GM12878 (cell line): ENCODE measurements around the gene CHTOP. TPM values are rescaled to one million over a fixed set of nuclear protein-coding genes. Genes with fewer than 3 reads are reported as not detected.
"Not testable (repeated sequence)": the region's sequence is repeated elsewhere in the genome, so short reads cannot be mapped to it uniquely, and the experiment has no call there.

Source experiments
- ATAC-seq: fragments of 200-7000 bp; cut with Tn5 transposase; 3 replicates; pipeline ENCODE4 v1.9.1; 2020; ENCODE audit warnings: mild to moderate bottlenecking, moderate library complexity
- BruUV-seq: library from RNA; stranded (reverse); fragments of 400-500 nt; replicated peaks from 2 replicates; lab custom pipeline; 2021; lab: Mats Ljungman, UMichigan
- CTCF ChIA-PET: fragments of 300-600 bp; sonication (Branson Sonifier 250); formaldehyde crosslinking; extraction: SDS; loops from one replicate; lab custom pipeline; 2021; ENCODE audit warnings: inconsistent platforms; lab: Yijun Ruan, JAX
- POLR2A ChIA-PET: fragments of 350-600 bp; formaldehyde crosslinking; extraction: SDS; loops from one replicate; lab custom pipeline; 2021; ENCODE audit warnings: inconsistent platforms; lab: Charles Lee
- RAD21 ChIA-PET: fragments of 300-600 bp; sonication (Branson Sonifier 250); formaldehyde crosslinking; loops from one replicate; lab custom pipeline; 2023; ENCODE audit warnings: antibody characterized with exemption; ENCODE audit not compliant: unreplicated experiment; lab: Charles Lee
- SMC1A ChIA-PET: fragments of 300-600 bp; sonication (Branson Sonifier 250); formaldehyde crosslinking; loops from one replicate; lab custom pipeline; 2023; ENCODE audit not compliant: unreplicated experiment, uncharacterized antibody; lab: Charles Lee
- DNase-seq: peaks from one replicate; pipeline ENCODE4 v3.0.0-alpha.2; 2011; ENCODE audit warnings: low read depth, low spot score
- FAIRE-seq: peaks from 3 replicates; lab custom pipeline; 2011; peaks lifted over from hg19 to GRCh38; lab: Jason Lieb, UNC
- H2AFZ ChIP-seq: 2 replicates; pipeline ENCODE4 v1.6.0; 2011; ENCODE audit warnings: low read depth, low read length, control low read depth; ENCODE audit not compliant: control insufficient read depth
- H3K27ac ChIP-seq: 2 replicates; pipeline ENCODE4 v1.5.1; 2011; ENCODE audit warnings: control low read depth; ENCODE audit not compliant: control insufficient read depth, insufficient read depth
- H3K27me3 ChIP-seq, 2 experiments: replicated peaks in 1 of 2; 2 replicates each; pipeline versions ENCODE4 v1.6.0 to v1.6.1; 2011; ENCODE audit warnings: low read length in 1 of 2; ENCODE audit not compliant: control insufficient read depth in 2 of 2, insufficient read depth in 2 of 2
- H3K36me3 ChIP-seq, 2 experiments: 2 replicates each; pipeline ENCODE4 v1.5.1; 2011; ENCODE audit warnings: low read length in 1 of 2; ENCODE audit not compliant: control insufficient read depth in 2 of 2, insufficient read depth in 2 of 2
- H3K4me1 ChIP-seq: 2 replicates; pipeline ENCODE4 v1.6.1; 2011; ENCODE audit warnings: mild to moderate bottlenecking, low read length, moderate library complexity, mixed read lengths; ENCODE audit not compliant: control insufficient read depth, insufficient read depth
- H3K4me2 ChIP-seq: 2 replicates; pipeline ENCODE4 v1.6.0; 2011; ENCODE audit warnings: control low read depth; ENCODE audit not compliant: control insufficient read depth, insufficient read depth
- H3K4me3 ChIP-seq: fragments of 200-600 bp; sonication (generic); 2 replicates; pipeline ENCODE4 v1.5.1; 2016
- H3K79me2 ChIP-seq: 2 replicates; pipeline ENCODE4 v1.6.0; 2011; ENCODE audit warnings: low read length; ENCODE audit not compliant: control insufficient read depth, insufficient read depth
- H3K9ac ChIP-seq: 2 replicates; pipeline ENCODE4 v1.8.0; 2011; ENCODE audit warnings: low read length, control low read depth, mixed read lengths; ENCODE audit not compliant: control insufficient read depth, insufficient read depth
- H3K9me3 ChIP-seq: replicated peaks from 3 replicates; pipeline ENCODE4 v1.5.1; 2011; ENCODE audit warnings: mild to moderate bottlenecking, low read length; ENCODE audit not compliant: control insufficient read depth, insufficient read depth
- H4K20me1 ChIP-seq: 2 replicates; pipeline ENCODE4 v1.6.0; 2011; ENCODE audit not compliant: control insufficient read depth, insufficient read depth
- EED ChIP-seq: sonication (generic); IDR thresholded peaks from 2 replicates; pipeline ENCODE4 v1.6.1; 2016; ENCODE audit warnings: antibody characterized with exemption, low read depth
- HDAC2 ChIP-seq: fragments of 200-600 bp; sonication (generic); IDR thresholded peaks from 2 replicates; pipeline ENCODE4 v1.6.1; 2017
- MEF2B ChIP-seq: fragments of 450-650 bp; IDR thresholded peaks from 2 replicates; pipeline ENCODE4 v1.6.1; 2018; ENCODE audit warnings: mild to moderate bottlenecking, moderate library complexity; ENCODE audit not compliant: partially characterized antibody, poor library complexity, severe bottlenecking
- MTA2 ChIP-seq: fragments of 450-650 bp; IDR thresholded peaks from 2 replicates; pipeline ENCODE4 v1.6.1; 2016; ENCODE audit warnings: low read depth, mild to moderate bottlenecking, moderate library complexity
- NBN ChIP-seq: fragments of 450-650 bp; IDR thresholded peaks from 2 replicates; pipeline ENCODE4 v1.6.1; 2016
- NKRF ChIP-seq: fragments of 450-650 bp; conservative IDR thresholded peaks from 2 replicates; pipeline ENCODE4 v1.6.1; 2017; ENCODE audit warnings: mild to moderate bottlenecking, moderate library complexity
- RUNX3 ChIP-seq: IDR thresholded peaks from 2 replicates; pipeline ENCODE4 v1.6.1; 2012; ENCODE audit warnings: low read length, inconsistent platforms
- YY1 ChIP-seq: IDR thresholded peaks from 2 replicates; pipeline ENCODE4 v1.6.1; 2011; ENCODE audit warnings: low read depth, mild to moderate bottlenecking, low read length
- ZNF217 ChIP-seq: fragments of 450-650 bp; IDR thresholded peaks from 2 replicates; pipeline ENCODE4 v1.6.1; 2017; ENCODE audit warnings: antibody characterized with exemption, mild to moderate bottlenecking
- ZNF24 ChIP-seq: fragments of 450-650 bp; IDR thresholded peaks from 2 replicates; pipeline ENCODE4 v1.6.1; 2017; ENCODE audit warnings: antibody characterized with exemption, mild to moderate bottlenecking
- WGBS: methylation state at CpG from one replicate; pipeline ENCODE4 v1.1.6; 2016; ENCODE audit warnings: low lambda C conversion rate; ENCODE audit not compliant: insufficient replicate concordance, insufficient coverage; ENCODE audit errors: missing lambda C conversion rate; 5-methylcytosine and 5-hydroxymethylcytosine counted together
- in situ Hi-C: fragments of 300-500 bp; cut with MboI; formaldehyde crosslinking; loops from 9 replicates; pipeline ENCODE4 v1.14.3; 2018; ENCODE audit warnings: mixed read lengths
- intact Hi-C: fragments of 100-400 bp; cut with micrococcal nuclease; formaldehyde crosslinking; loops from one replicate; pipeline ENCODE4 v1.14.2; 2022; ENCODE audit not compliant: unreplicated experiment
- polyA plus RNA-seq, 11 experiments: library from polyadenylated mRNA; depleted of rRNA in 4 of 11; unstranded in 6 of 11; stranded (reverse) in 5 of 11; fragments of >200 nt; fragmentation: Nextera tagmentation in 4 of 11; fragmentation: Illumina TruSeq in 1 of 11; extraction: Ambion mirVana in 4 of 11; extraction: Trizol in 1 of 11; gene quantifications; 1 replicate in 1 of 11; 2 replicates in 10 of 11; pipeline versions ENCODE4 v1.2.1 to v1.2.3, GENCODE V29; 2011 to 2016; ENCODE audit warnings: inconsistent platforms in 2 of 11, missing spikeins in 2 of 11, low read depth in 1 of 11
- total RNA-seq, 4 experiments: library from RNA; depleted of rRNA in 3 of 4; stranded (reverse); fragments of >200 nt in 3 of 4; fragmentation: Illumina TruSeq in 1 of 4; extraction: Trizol in 1 of 4; gene quantifications; 2 replicates each; pipeline versions ENCODE4 v1.2.1 to v1.2.3, GENCODE V29; 2013 to 2021

Gene CHTOP
- total and polyA plus RNA-seq, 10 of the 15 experiments (the other 5 are each of a cell fraction or from before 2014, with no cell fraction given): 8.4 to 93.8 (median 52.3) TPM

GRCh38 chr1:153671628-153672353, 37.9 kb downstream of the CHTOP start:
- peak overlapping the region; percentile 55 for H3K27ac ChIP-seq
- ChIA-PET POLR2A (interaction anchor here (0.6 to 1.5 kb wide), 10 partner anchors 38 to 313 kb away, joined by 3 to 6 read pairs (median 4); partner anchors contain the start of gene CHTOP), SMC1A (interaction anchor here (0.6 to 2.1 kb wide), 21 partner anchors 35 to 318 kb away, joined by 3 to 11 read pairs (median 4); partner anchors contain the start of genes CHTOP, RAB13, S100A1 and S100A13), CTCF (interaction anchor here (0.6 to 7.5 kb wide), 22 partner anchors 13 to 510 kb away, joined by 3 to 43 read pairs (median 4); partner anchors contain the start of genes CHTOP, JTB, RAB13 and SNAPIN), RAD21 (interaction anchor here (0.6 to 3.6 kb wide), 16 partner anchors 29 to 315 kb away, joined by 3 to 14 read pairs (median 4); partner anchors contain the start of genes INTS3, JTB and RAB13)
- H3K4me3 ChIP-seq: peak overlapping the region; percentile 67
- H3K79me2 ChIP-seq: peaks cover 24% of the 10 kb centered on the region
- H3K27me3 ChIP-seq, in situ Hi-C loops, H3K4me1 ChIP-seq, FAIRE-seq, H3K9me3 ChIP-seq, BruUV-seq, H4K20me1 ChIP-seq: not testable (repeated sequence)
- TF ChIP-seq NBN: peak; percentile 67
- TF ChIP-seq YY1: peak; percentile 41; the same call in 1 of the 2 replicates
- TF ChIP-seq ZNF24: peak; percentile 45
- TF ChIP-seq MEF2B: peak; percentile 12
- 0 out of 2 replicates have a peak, but pooled peaks have one; percentile 18 for TF ChIP-seq HDAC2
- TF ChIP-seq RUNX3: peak; percentile 46; the same call in 1 of the 2 replicates
- TF ChIP-seq MTA2: 0 out of 2 replicates have a peak, but pooled peaks have one; percentile 11
- TF ChIP-seq EED: 0 out of 2 replicates have a peak, but pooled peaks have one; percentile 1
- TF ChIP-seq ZNF217: peak; percentile 90
- peak; percentile 51; the same call in 1 of the 2 replicates for TF ChIP-seq NKRF
- H3K9ac ChIP-seq: peak overlapping the region; percentile 25
- H2AFZ ChIP-seq: peak overlapping the region; percentile 79
- ATAC-seq (peak; percentile 62), DNase-seq (peak; percentile 39)
- peak overlapping the region; percentile 53 for H3K4me2 ChIP-seq
- intact Hi-C loops: loop anchor here (1.0 to 5.0 kb wide), 5 partner anchors 37 to 315 kb away; partner anchors contain the start of genes CHTOP and RAB13
- H3K36me3 ChIP-seq: peaks cover 3 to 17% of the 10 kb centered on the region in 2 experiments
- WGBS: 3% methylated on average over 28 of the region's 28 CpGs
